NCI-H748 (cell line): ENCODE measurements around the gene CRY2.
"Not testable (repeated sequence)": the region's sequence is repeated elsewhere in the genome, so short reads cannot be mapped to it uniquely, and the experiment has no call there.

Experiments used
- DNase-seq: peaks from one replicate; lab custom pipeline; 2025; ENCODE audit not compliant: unreplicated experiment; lab: John Stamatoyannopoulos, UW

The CRY2 gene

DNA sequence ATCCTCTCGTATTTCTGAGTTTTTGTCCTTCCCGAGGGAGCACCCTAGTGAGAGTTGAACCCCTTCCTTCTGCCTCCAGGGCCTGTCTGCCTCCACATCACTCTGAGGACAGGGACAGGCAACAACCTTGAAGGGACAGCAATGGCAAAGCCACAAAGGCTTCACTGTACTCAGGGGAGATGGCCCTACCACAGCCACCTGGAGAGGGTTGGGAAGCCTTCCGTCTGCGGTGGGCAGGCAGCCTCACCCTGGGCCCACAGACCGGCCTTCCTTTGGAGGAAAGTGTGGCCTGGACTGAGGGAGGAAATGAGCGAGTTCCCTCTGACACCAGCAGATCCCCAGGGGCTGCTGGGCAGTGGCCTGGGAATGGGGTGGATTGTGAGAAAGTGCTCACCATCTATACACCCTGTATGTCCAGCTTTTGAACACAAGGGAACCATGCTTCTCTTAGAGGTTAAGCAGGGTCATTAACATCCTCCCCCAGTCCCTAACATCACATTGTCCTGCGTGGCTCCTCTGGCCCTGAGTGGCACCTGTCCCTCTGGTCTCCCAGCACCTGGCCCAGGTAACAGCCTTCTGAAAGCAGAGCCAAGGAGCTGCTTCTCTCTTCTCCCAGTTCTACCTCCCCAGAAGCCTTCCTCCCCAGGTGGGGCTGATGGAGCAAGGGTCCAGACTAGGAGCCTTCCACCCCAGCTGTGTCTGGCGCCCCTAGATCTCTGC is 35.5 kb upstream of the CRY2 start:
- no peak for DNase-seq

DNA sequence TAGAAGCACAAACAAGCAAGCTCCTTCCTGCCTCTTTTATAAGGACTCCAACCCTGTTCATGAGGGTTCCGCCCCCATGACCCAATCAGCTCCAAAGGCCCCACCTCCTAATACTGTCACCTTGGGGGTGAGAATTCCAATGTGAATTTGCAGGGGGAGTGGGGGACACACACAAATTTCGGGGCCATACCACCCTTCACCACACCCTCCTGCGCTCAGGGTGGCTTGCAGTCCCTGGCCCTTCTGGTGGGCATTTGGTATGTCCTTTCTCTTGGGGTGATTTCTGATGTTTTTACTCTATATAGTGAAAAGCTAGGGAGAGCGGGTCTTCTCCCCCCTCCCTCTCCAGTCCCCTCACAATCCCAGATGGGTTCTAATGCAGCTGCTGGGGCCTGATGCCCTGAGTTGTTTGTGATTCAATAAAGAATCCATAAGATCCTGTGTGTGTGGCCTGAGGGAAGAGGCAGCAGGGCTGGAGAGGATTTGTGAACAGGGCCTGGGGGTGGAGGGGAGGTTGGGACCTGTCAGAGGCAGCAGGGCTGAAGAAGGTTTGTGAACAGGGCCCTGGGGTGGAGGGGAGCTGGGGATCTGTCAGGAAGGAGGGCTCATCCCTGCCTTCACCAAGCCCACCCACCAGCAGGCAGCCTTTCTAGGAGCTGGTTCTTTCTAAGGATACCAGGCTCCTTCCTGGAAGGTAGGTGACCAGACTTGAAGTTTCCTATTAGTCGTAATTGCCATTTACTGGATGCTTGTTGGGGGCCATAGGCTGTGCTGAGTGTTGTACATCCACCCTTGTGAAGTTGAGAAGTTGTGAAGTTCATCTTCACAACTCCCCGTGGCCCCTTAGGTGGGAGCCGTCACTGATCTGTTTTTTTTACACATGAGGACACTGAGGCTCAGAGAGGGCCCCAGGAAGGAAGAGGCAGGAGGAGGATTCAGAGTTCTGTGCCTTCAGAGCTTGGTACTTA is 34.4 kb upstream of the CRY2 start:
- DNase-seq: no peak

DNA sequence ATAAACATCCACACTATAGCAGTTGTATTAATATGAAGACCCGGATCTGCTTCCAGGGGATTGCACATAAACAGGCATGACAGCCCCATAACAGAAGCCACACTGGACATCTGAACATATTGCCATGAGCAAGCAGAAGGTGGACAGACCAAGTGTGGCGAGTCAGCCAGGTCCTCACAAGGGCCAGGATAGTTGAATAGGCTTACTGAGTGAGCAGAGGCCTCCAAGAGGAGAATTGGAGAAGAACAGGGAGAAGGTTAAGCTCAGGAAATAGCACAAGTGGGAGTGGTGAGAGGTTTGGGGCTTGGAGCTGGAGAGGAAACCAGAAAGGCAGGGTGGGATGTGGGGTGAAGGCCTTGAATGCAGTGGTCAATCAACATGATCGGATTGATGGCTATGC is 31.5 kb upstream of the CRY2 start:
- DNase-seq: no peak

DNA sequence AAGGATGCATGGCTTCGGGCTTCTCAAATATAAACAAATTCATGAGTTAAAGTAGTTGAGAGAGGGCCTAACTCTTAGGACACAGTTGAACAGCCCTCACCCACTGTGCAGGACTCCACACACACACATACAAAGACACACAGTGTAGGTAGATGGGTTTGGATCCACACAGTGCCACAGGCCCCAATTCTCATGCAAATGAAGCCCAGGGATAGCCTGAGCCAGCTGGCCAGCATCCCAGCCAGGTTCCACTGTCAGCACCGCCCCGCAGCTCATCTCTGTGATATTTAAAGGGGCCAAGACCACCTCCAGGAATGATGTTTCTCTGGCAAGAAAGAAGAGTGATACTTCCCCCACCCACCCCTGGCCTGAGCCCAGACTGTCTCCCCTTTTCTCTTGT is 30.7 kb upstream of the CRY2 start:
- DNase-seq: peak; percentile 25

DNA sequence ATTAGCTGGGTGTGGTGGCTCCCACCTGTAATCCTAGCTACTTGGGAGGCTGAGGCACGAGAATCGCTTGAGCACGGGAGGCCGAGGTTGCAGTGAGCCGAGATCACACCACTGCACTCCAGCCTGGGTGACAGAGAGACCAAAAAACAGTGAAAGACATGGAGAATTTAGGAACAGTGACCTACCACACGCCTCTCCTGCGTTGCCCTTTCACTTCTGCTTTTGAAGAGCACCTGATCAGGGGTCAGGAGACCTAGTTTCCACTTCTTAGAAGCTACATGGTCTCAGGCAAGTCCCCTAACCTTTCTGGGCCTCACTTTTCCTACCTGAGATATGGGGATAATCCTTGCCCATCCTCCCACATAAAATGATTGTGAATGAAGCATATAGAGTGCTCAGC is 30.1 kb upstream of the CRY2 start:
- DNase-seq: no peak

DNA sequence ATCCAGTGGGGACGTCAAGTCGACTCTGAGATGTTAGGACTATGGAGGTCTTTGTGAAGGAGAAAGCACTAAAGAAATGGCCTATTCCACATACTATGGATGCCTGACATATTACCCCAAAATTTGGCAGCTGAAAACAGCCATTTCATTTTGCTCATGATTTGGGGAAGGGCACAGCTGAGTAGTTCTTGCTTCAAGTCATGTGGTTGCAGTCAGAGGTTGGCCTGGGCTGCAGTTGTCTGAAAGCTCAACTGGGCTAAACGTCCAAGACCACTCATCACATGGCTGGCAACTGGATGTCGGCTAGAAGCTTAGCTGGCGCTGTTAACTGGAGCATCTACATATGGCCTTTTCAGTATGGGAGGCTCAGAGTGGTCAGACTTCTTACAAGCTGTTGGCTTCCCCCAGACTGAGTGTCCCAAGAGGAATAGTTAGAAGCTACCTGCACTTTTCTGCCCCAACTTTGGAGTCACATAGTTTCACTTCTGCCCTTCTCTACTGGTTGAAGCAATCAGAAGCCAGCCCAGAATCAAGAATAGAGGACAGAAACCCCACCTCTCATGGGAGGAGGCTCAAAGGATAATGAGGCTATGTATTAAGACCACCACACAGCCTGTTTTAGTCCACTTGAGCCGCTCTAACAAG is 28.2 kb upstream of the CRY2 start:
- no peak for DNase-seq

DNA sequence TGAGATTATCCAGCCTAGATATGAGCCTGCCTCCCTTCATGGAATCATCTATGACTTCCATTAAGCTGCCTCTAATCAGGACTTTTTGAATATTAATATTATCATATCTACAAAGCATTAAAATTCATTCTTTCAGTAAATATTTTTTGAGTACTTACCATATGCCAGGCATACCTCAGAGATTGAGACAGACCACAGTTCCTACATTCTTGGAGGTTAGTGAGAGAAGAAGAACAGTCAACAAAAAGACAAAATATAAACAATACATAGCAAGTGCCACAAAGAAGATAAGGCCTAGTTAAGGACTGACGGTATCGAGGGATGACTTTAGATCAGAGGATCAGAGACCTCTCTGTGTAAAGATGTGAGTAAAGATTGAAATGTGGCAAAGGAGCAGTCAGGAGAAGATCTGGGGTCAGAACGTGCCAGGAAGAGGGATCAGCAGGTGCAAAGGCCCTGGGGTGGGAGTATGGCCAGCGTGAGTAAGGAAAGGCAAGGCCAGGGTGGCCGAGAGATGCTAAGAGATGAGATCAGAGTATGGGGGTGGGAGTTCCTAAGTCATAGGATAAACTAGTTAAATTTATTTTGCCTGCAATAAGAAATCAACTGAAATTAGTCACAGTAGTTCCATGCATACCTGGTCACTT is 26.9 kb upstream of the CRY2 start:
- DNase-seq: no peak

DNA sequence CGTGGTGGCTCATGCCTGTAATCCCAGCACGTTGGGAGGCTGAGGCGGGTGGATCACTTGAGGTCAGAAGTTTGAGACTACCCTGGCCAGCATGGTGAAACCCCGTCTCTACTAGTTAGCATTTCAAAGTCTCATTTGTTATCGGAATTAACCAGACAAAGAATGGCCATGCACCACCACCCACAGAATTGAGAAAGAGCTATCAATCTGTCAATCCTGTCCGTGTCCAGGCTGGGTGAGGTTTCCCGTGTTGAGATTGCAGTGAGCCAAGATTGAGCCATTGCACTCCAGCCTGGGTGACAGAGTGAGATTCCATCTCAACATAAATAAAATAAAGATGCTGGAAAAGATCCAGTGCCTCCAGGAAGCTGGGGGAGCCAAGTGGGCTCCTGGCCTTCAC is 20.8 kb upstream of the CRY2 start:
- DNase-seq: not testable (repeated sequence)

DNA sequence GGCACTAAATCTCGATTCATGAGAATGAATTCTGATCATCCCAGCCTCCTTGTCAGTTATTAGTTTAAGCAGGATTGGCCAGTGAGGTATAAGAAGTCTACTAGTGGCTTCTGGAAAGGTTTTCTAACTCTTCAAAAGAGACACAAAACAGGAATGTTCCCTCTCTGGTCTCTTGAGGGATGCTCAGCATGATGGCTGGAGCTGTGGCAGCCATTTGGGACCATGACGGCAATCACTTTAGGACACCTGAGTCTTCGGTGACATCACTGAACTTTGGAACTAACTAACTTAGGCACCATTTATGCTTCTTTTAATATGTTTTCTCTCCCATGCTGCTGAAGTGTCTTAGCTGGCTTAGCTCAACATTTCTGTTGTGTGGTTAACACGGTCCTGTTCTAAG is 20.2 kb upstream of the CRY2 start:
- no peak for DNase-seq

DNA sequence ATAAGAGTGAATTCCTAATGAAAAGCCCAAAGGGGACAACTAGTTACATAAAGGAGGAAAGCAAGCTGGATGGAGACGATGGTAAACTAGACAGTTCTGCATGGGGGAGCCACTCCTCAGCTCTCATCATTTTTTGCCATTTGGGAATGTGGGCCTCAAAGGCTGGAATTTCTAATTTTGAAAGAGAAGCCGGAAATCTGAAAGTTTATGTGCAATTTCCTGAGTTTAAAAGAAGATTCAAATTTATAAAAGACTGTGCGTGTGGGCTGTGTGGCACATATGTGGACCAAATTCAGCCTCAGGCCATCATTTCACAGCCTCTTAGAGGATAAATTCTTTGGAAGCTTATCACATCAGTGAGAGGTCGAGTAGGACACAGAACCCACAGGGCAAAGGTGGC is 18.3 kb upstream of the CRY2 start:
- no peak for DNase-seq

DNA sequence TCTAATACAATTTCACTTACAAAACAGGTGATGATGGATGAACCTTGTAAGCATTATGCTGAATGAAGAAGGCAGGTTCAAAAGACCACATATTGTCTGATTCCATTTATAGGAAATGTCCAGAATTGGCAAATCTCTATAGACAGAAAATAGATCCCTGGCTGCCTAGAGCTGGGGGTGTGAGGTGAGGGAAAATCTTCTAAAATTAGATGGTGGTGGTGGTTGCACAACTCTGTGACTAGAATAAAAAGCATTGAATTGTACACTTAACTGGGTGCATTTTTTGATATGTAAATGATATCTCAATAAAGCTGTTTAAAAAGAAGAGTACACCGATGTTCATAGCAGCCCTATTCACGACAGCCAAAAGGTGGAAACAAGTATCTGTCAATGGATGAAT is 16.7 kb upstream of the CRY2 start:
- no peak for DNase-seq

DNA sequence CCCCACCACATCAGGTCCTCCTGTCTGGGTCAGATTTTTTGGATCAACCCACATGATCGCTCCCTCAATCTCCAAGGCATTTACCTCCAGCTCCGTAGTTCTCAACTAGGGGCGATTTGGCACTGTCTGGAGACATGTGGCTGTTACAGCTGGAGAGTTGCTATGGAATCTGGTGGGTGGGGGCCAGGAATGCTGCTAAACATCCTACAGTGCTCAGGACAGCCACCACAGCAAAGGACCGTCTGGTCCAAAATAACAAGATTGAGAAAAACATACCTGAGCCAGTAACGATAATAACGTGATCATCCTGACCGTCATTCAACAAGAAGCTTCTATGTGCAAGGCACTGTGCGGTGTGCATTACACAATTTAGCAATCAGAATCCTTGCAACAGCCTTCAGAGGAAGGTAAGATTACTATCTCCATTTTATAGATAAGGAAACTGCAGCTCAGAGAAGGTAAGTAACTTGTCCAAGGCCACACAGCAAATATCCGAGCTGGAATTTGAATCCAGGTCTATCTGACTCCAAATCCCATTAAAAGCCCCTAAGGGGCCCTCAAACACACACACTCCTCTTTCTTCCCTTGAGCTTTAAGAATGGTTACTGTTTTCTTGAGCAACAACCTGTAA is 14.3 kb upstream of the CRY2 start:
- DNase-seq: no peak

DNA sequence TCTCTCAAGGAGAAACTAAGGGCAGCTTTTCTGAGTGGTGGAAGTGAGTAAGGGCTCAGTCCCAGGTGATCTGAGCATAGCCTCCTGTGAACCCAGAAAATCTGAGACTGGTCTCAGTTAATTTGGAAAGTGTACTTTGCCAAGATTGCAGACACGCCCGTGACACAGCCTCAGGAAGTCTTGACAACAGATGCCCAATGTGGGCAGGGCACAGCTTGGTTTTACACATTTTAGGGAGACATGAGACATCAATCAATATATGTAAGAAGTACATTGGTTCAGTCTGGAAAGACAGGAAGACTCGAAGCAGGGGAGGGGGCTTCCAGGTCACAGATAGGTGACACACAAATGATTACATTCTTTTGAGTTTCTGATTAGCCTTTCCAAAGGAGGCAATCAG is 13.5 kb upstream of the CRY2 start:
- no peak for DNase-seq

DNA sequence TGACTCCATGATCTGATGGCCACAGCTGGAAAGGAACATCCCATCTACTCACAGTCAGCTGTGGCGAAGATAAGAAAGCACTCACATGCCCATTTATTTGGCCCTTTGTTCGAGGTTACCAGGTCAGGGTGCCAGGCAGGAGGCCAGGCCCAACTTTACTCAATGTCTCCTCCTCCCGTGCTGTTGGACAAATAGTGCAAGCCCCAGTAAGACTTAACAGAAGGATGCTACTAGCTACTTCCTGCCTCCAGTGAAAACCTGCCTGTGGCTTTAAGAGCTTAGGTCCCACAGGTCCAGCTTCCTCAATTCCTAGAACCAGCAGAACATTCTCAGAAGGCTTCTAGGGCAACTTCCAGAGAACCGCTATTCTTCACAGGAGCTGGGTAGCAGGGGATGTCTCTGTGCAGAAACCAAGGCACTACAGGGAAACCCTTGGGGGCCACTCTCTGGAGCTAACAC is 12.9 kb upstream of the CRY2 start:
- DNase-seq: no peak

DNA sequence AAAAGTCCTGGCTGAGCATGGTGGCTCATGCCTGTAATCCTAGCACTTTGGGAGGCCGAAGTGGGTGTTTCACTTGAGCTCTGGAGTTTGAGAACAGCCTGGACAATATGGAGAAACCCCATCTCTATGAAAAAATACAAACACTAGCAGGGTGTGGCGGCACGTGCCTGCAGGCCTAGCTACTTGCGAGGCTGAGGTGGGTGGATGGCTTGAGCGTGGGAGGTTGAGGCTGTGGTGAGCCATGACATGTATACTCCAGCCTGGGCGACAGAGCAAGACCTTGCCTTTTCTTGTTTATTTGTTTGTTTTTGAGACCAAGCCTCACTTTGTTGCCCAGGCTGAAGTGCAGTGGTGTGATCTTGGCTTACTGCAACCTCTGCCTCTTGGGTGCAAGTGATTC is 8.1 kb upstream of the CRY2 start:
- no peak for DNase-seq

DNA sequence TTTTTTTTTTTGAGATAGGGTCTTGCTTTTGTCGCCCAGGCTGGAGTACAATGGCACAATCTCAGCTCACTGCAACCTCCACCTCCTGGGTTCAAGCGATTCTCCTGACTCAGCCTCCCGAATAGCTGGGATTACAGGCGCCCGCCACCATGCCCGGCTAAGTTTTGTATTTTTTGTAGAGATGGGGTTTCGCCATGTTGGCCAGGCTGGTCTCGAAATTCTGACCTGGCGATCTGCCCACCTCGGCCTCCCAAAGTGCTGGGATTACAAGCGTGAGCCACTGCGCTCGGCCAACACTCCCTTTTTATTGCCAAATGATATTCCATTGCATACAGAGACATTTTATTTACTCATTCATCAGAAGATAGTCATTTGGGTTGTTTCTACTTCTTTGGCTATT is 7.0 kb upstream of the CRY2 start:
- not testable (repeated sequence) for DNase-seq

DNA sequence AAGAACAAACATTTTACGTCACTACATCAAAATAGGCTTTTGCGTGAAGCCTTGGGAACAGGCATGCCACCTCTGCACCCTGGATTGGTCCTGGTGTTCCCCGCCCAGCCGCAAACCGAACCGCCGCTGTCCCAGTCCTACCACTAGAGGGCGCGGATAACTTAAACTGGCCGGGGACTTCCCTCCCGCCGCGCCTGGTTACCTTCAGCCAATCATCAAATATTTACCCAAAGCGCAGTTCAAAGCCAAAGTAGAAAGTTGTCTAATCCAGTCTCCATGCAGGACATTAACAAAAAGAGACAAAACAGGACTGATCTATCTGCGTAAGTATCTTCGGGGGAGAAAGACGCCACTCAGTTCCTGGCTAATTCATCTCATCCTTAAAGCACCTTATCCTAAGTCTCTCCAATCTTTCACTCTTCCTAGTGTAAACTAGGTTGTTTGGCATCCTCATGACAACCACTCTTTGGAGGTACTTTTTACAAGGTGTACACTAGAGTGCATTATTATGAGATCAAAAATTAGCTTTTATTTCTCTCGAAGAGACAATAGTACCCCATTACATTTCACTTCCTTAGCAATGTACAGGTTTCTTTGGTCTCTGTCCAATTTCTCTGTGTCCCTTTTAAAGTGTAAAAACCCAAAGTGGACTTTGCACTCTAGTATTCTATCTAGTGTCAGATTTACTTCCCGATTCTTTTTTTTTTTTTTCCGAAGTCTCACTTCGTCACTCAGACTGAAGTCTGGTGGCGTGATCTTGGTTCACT is 3.9 kb upstream of the CRY2 start:
- peak; percentile 86 for DNase-seq

DNA sequence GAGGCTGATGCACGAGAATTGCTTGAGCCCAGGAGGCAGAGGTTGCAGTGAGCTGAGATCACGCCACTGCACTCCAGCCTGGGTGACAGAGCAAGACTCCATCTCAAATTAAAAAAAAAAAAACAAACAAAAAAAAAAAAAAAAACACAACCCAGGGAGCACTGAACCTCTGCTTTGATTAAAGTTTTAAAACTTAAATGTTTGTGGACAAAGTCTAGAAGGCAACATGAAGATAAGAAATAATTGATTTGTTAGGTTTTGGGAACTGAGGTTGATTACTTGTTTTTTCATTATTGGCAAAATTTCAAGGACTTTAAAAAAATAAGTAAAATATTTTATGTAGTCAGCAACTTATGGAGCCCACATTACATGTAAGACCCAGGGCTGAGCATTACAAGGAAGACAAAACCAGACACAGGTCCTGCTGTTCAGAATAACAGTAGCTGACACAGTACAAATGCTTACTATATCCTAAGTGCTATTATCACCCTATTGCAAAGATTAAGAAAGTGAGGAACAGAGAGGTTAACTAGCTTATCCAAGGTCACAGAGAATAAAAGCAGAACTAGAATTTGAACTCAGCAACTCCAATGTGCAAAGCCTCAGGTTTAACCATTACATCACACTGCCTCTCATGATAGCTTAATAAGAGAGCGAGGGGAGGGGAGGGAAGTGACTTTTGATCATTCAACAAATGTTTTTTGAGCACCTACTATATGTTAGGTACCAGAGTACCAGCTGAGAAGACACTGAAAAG is 2.3 kb upstream of the CRY2 start:
- DNase-seq: no peak

DNA sequence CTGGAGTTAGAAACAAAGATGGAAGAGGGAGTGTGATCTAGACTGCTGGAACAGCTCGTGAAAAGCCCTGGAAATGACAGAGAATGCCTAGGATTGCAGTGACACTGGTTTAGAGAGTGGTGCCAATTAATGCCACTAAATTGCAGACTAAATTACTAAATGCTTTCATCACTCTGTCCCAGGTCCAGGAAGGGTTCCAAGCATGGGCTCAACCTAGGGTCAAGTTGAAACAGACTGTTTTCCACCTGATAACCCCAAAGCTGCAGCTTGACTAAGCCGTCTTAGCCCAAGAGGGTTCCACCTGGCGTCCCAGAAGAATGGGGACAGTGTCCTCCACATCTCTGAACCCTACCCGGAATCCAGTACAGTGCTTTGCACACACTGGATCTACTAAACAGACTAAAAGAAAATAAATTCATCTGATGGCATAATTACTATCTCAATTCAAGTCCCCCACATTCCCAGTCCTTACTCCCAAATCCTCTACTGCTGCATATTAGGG is 1.1 kb upstream of the CRY2 start:
- DNase-seq: no peak
